Type B pancreatic cell (in vitro differentiated cells): ENCODE results near the gene KIF5A. TPM values are rescaled to one million over a fixed set of nuclear protein-coding genes. Genes with fewer than 3 reads are reported as not detected.

Experiments used
- DNase-seq: peaks from one replicate; pipeline ENCODE4 v3.0.0; 2021; ENCODE audit warnings: mixed read lengths; ENCODE audit not compliant: unreplicated experiment; ENCODE audit errors: extremely low spot score
- H3K27ac Mint-ChIP-seq: 2 replicates; pipeline ENCODE4 v1.8.0; 2021; ENCODE audit warnings: mild to moderate bottlenecking, mixed read lengths
- H3K27me3 Mint-ChIP-seq: 2 replicates; pipeline ENCODE4 v1.8.0; 2021; ENCODE audit warnings: mixed read lengths
- H3K36me3 Mint-ChIP-seq: 2 replicates; pipeline ENCODE4 v1.8.0; 2021; ENCODE audit warnings: mixed read lengths
- H3K4me1 Mint-ChIP-seq: one replicate; pipeline ENCODE4 v1.8.0; 2021; ENCODE audit warnings: mixed read lengths; ENCODE audit not compliant: unreplicated experiment
- H3K4me3 Mint-ChIP-seq: 2 replicates; pipeline ENCODE4 v1.8.0; 2021; ENCODE audit warnings: mild to moderate bottlenecking, mixed read lengths
- H3K9me3 Mint-ChIP-seq: 2 replicates; pipeline ENCODE4 v1.8.0; 2021; ENCODE audit warnings: mixed read lengths
- CTCF ChIP-seq: fragments of 200-600 bp; sonication (generic); conservative IDR thresholded peaks from 2 replicates; pipeline ENCODE4 v1.5.0; 2021; ENCODE audit warnings: antibody characterized with exemption, mild to moderate bottlenecking
- total RNA-seq: library from RNA; stranded (reverse); gene quantifications from 2 replicates; pipeline ENCODE4 v1.2.1, GENCODE V29; 2021; ENCODE audit warnings: low replicate concordance

KIF5A gene
- total RNA-seq, 1 donor from 2014 or later, result 4.4 TPM

- Mint-ChIP-seq H3K27ac (peak overlapping the region; percentile 99), H3K4me1 (peaks cover 32% of the 10 kb centered on the region), H3K36me3 (peaks cover 21% of the 10 kb centered on the region), H3K9me3 (no peaks in the 10 kb centered on the region), H3K27me3 (no peaks in the 10 kb centered on the region), H3K4me3 (peak overlapping the region; percentile 99)
- DNase-seq, result no peak
- TF ChIP-seq CTCF, result no peak
These were observed 30.7 kb upstream of the KIF5A start for GRCh38 chr12:57518920-57519795.

GRCh38 chr12:57519796-57520052 is 30.1 kb upstream of the KIF5A start:
- H3K4me1 Mint-ChIP-seq, result peaks cover 37% of the 10 kb centered on the region
- H3K27ac Mint-ChIP-seq, result peak overlapping the region; percentile 99
- TF ChIP-seq CTCF, result no peak
- no peak for DNase-seq
- H3K36me3 Mint-ChIP-seq, result peaks cover 24% of the 10 kb centered on the region
- no peaks in the 10 kb centered on the region for H3K27me3 Mint-ChIP-seq
- H3K4me3 Mint-ChIP-seq, result peak overlapping the region; percentile 99
- H3K9me3 Mint-ChIP-seq, result no peaks in the 10 kb centered on the region

GRCh38 chr12:57520053-57520818 is 29.6 kb upstream of the KIF5A start, which contains the start of gene DDIT3:
TSS of gene DDIT3 (minus strand) at chr12:57520514. CDS start at chr12:57517406, 3,108 bp downstream.
- Mint-ChIP-seq H3K27me3 (no peaks in the 10 kb centered on the region), H3K4me3 (peak within 1 kb of the TSS; percentile 99), H3K4me1 (peaks cover 41% of the 10 kb centered on the region), H3K27ac (peak within 1 kb of the TSS; percentile 99), H3K36me3 (peaks cover 24% of the 10 kb centered on the region), H3K9me3 (no peaks in the 10 kb centered on the region)
- DNase-seq, result peak; percentile 100
- no peak for TF ChIP-seq CTCF

GRCh38 chr12:57521525-57522010 is 28.3 kb upstream of the KIF5A start:
- DNase-seq, result no peak
- Mint-ChIP-seq H3K4me3 (peak overlapping the region; percentile 99), H3K27ac (peak overlapping the region; percentile 99), H3K27me3 (no peaks in the 10 kb centered on the region), H3K9me3 (no peaks in the 10 kb centered on the region), H3K36me3 (peaks cover 13% of the 10 kb centered on the region), H3K4me1 (peaks cover 44% of the 10 kb centered on the region)
- TF ChIP-seq CTCF, result no peak

GRCh38 chr12:57522011-57522886 is 27.6 kb upstream of the KIF5A start, which contains the start of gene MBD6:
TSS of gene MBD6 (plus strand) at chr12:57522824. CDS start at chr12:57524304, 1,480 bp downstream.
- Mint-ChIP-seq H3K9me3 (no peaks in the 10 kb centered on the region), H3K4me3 (peak within 1 kb of the TSS; percentile 99), H3K36me3 (peaks cover 9% of the 10 kb centered on the region), H3K4me1 (peaks cover 44% of the 10 kb centered on the region), H3K27me3 (no peaks in the 10 kb centered on the region), H3K27ac (peak within 1 kb of the TSS; percentile 99)
- no peak for TF ChIP-seq CTCF
- DNase-seq, result peak; percentile 96
